ENCODE results near the gene DNHD1. TPM values are rescaled to one million over a fixed set of nuclear protein-coding genes. Genes with fewer than 3 reads are reported as not detected.

Gene DNHD1
- total and polyA plus RNA-seq, 9 of the 15 experiments (the other 6 are each of a cell fraction or from before 2014, with no cell fraction given), result 0.82 to 9.7 (median 3.8) TPM

DNA sequence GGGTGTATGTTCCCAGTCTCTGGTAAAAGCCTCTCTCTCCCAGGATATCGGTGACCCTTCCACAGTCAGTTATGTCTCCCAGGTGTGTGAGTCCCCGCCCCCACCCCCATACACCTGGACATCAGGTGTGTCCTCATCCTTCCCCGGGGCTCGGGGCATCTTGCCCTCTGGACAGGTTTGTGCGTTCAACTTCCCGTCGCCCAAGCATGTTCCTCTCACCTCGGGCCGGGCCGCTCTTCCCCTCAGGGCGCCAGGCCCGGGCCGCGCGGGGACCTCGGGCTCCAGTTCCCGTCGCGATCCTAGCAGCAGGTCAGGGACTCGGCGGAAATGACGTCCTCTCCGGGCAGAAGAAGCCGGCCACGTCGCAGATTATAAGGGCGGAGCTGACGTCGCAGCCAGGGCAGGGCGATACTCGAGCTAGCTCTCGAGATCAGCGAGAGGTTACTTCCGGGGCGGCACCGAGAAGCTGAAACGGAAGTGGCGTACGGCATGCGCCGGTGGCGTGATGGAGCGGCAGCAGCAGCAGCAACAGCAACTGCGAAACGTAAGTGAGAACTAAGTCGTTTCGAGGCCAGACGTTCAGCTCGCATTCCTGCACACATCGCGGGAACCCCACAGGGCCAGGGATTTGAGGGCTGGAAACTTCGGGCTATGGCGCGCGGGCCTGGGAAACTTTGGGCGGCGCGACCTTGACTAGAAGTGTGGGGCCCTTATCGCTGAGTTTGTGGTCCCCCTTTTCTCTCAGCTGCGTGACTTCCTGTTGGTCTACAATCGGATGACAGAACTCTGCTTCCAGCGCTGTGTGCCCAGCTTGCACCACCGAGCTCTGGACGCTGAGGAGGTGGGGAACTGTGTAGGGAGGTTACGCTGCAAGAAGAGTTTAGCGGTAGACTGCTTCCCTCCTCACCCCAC, 15.8 kb upstream of the DNHD1 start, which contains the start of the genes ARFIP2 and TIMM10B (continued):
- TF ChIP-seq, protein P1, sequence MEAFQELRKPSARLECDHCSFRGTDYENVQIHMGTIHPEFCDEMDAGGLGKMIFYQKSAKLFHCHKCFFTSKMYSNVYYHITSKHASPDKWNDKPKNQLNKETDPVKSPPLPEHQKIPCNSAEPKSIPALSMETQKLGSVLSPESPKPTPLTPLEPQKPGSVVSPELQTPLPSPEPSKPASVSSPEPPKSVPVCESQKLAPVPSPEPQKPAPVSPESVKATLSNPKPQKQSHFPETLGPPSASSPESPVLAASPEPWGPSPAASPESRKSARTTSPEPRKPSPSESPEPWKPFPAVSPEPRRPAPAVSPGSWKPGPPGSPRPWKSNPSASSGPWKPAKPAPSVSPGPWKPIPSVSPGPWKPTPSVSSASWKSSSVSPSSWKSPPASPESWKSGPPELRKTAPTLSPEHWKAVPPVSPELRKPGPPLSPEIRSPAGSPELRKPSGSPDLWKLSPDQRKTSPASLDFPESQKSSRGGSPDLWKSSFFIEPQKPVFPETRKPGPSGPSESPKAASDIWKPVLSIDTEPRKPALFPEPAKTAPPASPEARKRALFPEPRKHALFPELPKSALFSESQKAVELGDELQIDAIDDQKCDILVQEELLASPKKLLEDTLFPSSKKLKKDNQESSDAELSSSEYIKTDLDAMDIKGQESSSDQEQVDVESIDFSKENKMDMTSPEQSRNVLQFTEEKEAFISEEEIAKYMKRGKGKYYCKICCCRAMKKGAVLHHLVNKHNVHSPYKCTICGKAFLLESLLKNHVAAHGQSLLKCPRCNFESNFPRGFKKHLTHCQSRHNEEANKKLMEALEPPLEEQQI (IDR thresholded peaks at IDR 0.05), result no peak
- TF ChIP-seq ZSCAN32 (CRISPR knock-in tag; IDR thresholded peaks at IDR 0.05), result no peak
- no peak for TF ChIP-seq ZNF263 (CRISPR knock-in tag; IDR thresholded peaks at IDR 0.05; ENCODE audit: borderline replicate concordance)
- no peak for TF ChIP-seq HDAC2 (IDR thresholded peaks at IDR 0.05)
- no peak for TF ChIP-seq PTRF (tag; IDR thresholded peaks at IDR 0.05)
- no peak for TF ChIP-seq E2F3 (CRISPR knock-in tag; IDR thresholded peaks at IDR 0.05)
- peak; percentile 5 for TF ChIP-seq MEIS2 (IDR thresholded peaks at IDR 0.05; ENCODE audit: partially characterized antibody)
- TF ChIP-seq ZC3H4 (CRISPR knock-in tag; IDR thresholded peaks at IDR 0.05; ENCODE audit: borderline replicate concordance), result peak; percentile 80; the same call in 1 of the 2 replicates
- TF ChIP-seq CREB1 (IDR thresholded peaks at IDR 0.05), result peak; percentile 98
- peak; percentile 98 for TF ChIP-seq CREB1 (CRISPR knock-in tag; IDR thresholded peaks at IDR 0.05)
- TF ChIP-seq ARID2 (IDR thresholded peaks at IDR 0.05), result no peak
- TF ChIP-seq ARHGAP35 (IDR thresholded peaks at IDR 0.05; ENCODE audit: partially characterized antibody), result no peak
- TF ChIP-seq SIN3B (IDR thresholded peaks at IDR 0.05; ENCODE audit: low read depth), result peak; percentile 81
- no peak for TF ChIP-seq ARNT (IDR thresholded peaks at IDR 0.05)
- TF ChIP-seq BRF1 (IDR thresholded peaks at IDR 0.05; ENCODE audit: borderline replicate concordance, extremely low read depth, insufficient read length), result no peak
- no peak for TF ChIP-seq STAT6 (CRISPR knock-in tag; IDR thresholded peaks at IDR 0.05)
- TF ChIP-seq, protein P2, sequence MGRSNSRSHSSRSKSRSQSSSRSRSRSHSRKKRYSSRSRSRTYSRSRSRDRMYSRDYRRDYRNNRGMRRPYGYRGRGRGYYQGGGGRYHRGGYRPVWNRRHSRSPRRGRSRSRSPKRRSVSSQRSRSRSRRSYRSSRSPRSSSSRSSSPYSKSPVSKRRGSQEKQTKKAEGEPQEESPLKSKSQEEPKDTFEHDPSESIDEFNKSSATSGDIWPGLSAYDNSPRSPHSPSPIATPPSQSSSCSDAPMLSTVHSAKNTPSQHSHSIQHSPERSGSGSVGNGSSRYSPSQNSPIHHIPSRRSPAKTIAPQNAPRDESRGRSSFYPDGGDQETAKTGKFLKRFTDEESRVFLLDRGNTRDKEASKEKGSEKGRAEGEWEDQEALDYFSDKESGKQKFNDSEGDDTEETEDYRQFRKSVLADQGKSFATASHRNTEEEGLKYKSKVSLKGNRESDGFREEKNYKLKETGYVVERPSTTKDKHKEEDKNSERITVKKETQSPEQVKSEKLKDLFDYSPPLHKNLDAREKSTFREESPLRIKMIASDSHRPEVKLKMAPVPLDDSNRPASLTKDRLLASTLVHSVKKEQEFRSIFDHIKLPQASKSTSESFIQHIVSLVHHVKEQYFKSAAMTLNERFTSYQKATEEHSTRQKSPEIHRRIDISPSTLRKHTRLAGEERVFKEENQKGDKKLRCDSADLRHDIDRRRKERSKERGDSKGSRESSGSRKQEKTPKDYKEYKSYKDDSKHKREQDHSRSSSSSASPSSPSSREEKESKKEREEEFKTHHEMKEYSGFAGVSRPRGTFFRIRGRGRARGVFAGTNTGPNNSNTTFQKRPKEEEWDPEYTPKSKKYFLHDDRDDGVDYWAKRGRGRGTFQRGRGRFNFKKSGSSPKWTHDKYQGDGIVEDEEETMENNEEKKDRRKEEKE (IDR thresholded peaks at IDR 0.05; ENCODE audit: borderline replicate concordance in 1 of 2, control insufficient read depth in 1 of 2, low read depth in 2 of 2, low read length in 1 of 2), result no peak
- peak; percentile 45; the same call in 1 of the 2 replicates for TF ChIP-seq MXI1 (IDR thresholded peaks at IDR 0.05; ENCODE audit: low read depth, low read length)
- TF ChIP-seq SMARCE1 (IDR thresholded peaks at IDR 0.05), result no peak
